ENCODE data around the gene WFDC2.

DNA sequence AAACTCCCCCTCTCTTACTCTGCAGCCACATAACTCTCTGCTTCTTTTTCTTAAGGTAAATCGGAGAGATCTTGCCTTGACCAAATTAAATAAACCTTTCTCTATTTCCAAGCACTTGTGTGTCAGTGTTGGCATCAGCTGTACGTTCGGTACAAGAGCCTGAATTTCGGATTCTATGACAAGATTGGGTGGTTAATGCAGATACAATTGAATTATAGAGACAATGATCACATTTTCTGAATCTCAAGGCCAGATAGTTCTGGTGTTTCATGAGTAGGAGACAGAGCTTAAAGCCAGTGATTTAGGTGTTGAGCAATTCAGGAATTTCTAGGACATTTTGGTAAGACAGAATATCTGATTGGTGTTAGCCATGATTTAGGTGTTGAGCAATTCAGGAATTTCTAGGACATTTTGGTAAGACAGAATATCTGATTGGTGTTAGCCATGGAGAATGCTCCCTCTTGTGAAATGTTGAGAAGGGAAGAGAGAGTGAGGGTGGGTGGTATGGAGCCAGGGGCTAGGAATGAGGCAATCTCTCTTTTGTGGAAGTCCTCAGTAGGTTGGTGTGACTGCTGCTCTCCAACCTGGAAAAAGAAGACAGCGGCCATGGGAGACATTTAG lies 40.8 kb downstream of the WFDC2 start:
- TF ChIP-seq POLR2A (IDR thresholded peaks at IDR 0.05; ENCODE audit: low read depth, low read length) (no peak), POLR2AphosphoS5 (IDR thresholded peaks at IDR 0.05; ENCODE audit: low read depth, low read length) (no peak), TAF1 (IDR thresholded peaks at IDR 0.05; ENCODE audit: borderline replicate concordance, low read depth, low read length) (no peak)

All from GM12892 (cell line).